ENCODE data around the gene LDB3. TPM values are rescaled to one million over a fixed set of nuclear protein-coding genes. Genes with fewer than 3 reads are reported as not detected.

Gene LDB3
- total and polyA plus RNA-seq, 2 of the 4 experiments (the other 2 are of a cell fraction): 0.36 to 2.6 TPM

GRCh38 chr10:86765548-86765947 is 97.2 kb downstream of the LDB3 start:
- Histone ChIP-seq H2BK15ac (ENCODE audit: low read depth, low read length) (no peak overlapping the region), H4K5ac (ENCODE audit: low read depth, low read length) (no peak overlapping the region), H2BK5ac (ENCODE audit: low read depth, low read length, poor library complexity, severe bottlenecking) (no peak overlapping the region), H3K14ac (replicated peaks; ENCODE audit: low read depth, low read length) (no peak overlapping the region), H2BK120ac (ENCODE audit: low read depth, low read length) (no peak overlapping the region), H2AK9ac (replicated peaks; ENCODE audit: low read depth, low read length, poor library complexity) (no peak overlapping the region), H3K9me3 (ENCODE audit: control insufficient read depth, insufficient read depth, low read length) (no peaks in the 10 kb centered on the region), H3K27me3 (ENCODE audit: control insufficient read depth, insufficient read depth, low read length) (no peaks in the 10 kb centered on the region), H3K4ac (ENCODE audit: low read depth, low read length) (no peak overlapping the region), H3K4me2 (ENCODE audit: low read depth, low read length) (no peak overlapping the region), H3K23ac (ENCODE audit: low read depth, low read length) (no peak overlapping the region), H3K27ac (ENCODE audit: insufficient read depth, low read length) (no peak overlapping the region), H4K20me1 (ENCODE audit: insufficient read depth, low read length) (peaks cover 80% of the 10 kb centered on the region), H3K79me1 (ENCODE audit: low read depth in 1 of 2, low read length in 2 of 2) (peaks cover 28 to 67% of the 10 kb centered on the region in 2 experiments), H3K9me1 (ENCODE audit: insufficient read depth, low read length) (peaks cover 16% of the 10 kb centered on the region), H3K18ac (ENCODE audit: low read depth, low read length) (no peak overlapping the region), H4K8ac (ENCODE audit: low read depth in 2 of 2, low read length in 2 of 2) (no peak overlapping the region), H3K36me3 (ENCODE audit: control insufficient read depth, insufficient read depth, low read length) (no peaks in the 10 kb centered on the region), H2AFZ (replicated peaks; ENCODE audit: low read length, poor library complexity) (no peak overlapping the region), H4K91ac (ENCODE audit: insufficient read depth, low read depth, low read length) (no peak overlapping the region), H2AK5ac (ENCODE audit: low read depth, low read length) (no peak overlapping the region), H3K56ac (ENCODE audit: extremely low read depth, insufficient read depth, low read length) (no peak overlapping the region), H3K9ac (ENCODE audit: low read depth, low read length) (no peak overlapping the region), H3K4me3 (ENCODE audit: insufficient read depth, low read depth, low read length) (no peak overlapping the region), H3K4me1 (ENCODE audit: control insufficient read depth, insufficient read depth, low read length) (no peaks in the 10 kb centered on the region), H2BK20ac (ENCODE audit: low read depth, low read length) (no peak overlapping the region)
- no TSS peak for BruUV-seq (replicated peaks)
- no peak for TF ChIP-seq MXI1 (IDR thresholded peaks at IDR 0.05; ENCODE audit: borderline replicate concordance, low read depth, low read length)
- no peak for TF ChIP-seq CTCF (conservative IDR thresholded peaks at IDR 0.05; ENCODE audit: low read depth, low read length)
- no peak for TF ChIP-seq POLR2A (IDR thresholded peaks at IDR 0.05; ENCODE audit: low read depth, low read length)
- TF ChIP-seq RAD21 (IDR thresholded peaks at IDR 0.05; ENCODE audit: low read length): no peak
- peak; percentile 33 for DNase-seq
- ChIA-PET CTCF (interaction anchor here (0.6 kb wide), 1 partner anchor 155 kb away, joined by 3 read pairs; no protein-coding TSS in a partner anchor), POLR2A (ENCODE audit: unreplicated experiment) (no interaction called here)
- WGBS, 2 experiments (ENCODE audit: extremely low coverage in 2 of 2, insufficient read length in 1 of 2): no CpG with 5 or more reads among the region's 2 CpGs
- intact Hi-C loops (cut with micrococcal nuclease) (no loop called here), in situ Hi-C loops (cut with MboI; ENCODE audit: low sequenced_read_pairs) (no loop called here), dilution Hi-C loops (cut with HindIII; ENCODE audit: low sequenced_read_pairs, unreplicated experiment) (no loop called here)
- ATAC-seq (ENCODE audit: low read depth): no peak

Data from IMR-90 (cell line).